Activated CD8-positive, alpha-beta T cell treated with anti-CD3 and anti-CD28 coated beads for 36 hours (primary cell): ENCODE measurements around the gene ADAM29. TPM values are rescaled to one million over a fixed set of nuclear protein-coding genes. Genes with fewer than 3 reads are reported as not detected.

Source experiments
- ATAC-seq: fragments of 200-7000 bp; cut with Tn5 transposase; one replicate; pipeline ENCODE4 v1.10.0; 2021; ENCODE audit warnings: mild to moderate bottlenecking, moderate library complexity
- CTCF ChIA-PET: fragments of 350-600 bp; sonication (Branson Sonifier 250); formaldehyde crosslinking; loops from one replicate; lab custom pipeline; 2021; ENCODE audit warnings: antibody characterized with exemption; lab: Charles Lee
- POLR2A ChIA-PET: fragments of 350-600 bp; sonication (Branson Sonifier 250); formaldehyde crosslinking; loops from one replicate; lab custom pipeline; 2021; ENCODE audit warnings: antibody characterized with exemption; lab: Charles Lee
- DNase-seq: peaks from one replicate; pipeline ENCODE4 v3.0.0-alpha.2; 2020
- H3K27ac Mint-ChIP-seq: one replicate; pipeline ENCODE4 v1.8.0; 2021; ENCODE audit warnings: mild to moderate bottlenecking, mixed read lengths
- H3K27me3 Mint-ChIP-seq: one replicate; pipeline ENCODE4 v1.8.0; 2021; ENCODE audit warnings: mixed read lengths
- H3K36me3 Mint-ChIP-seq: one replicate; pipeline ENCODE4 v1.8.0; 2021; ENCODE audit warnings: low read depth, mixed read lengths
- H3K4me1 Mint-ChIP-seq: one replicate; pipeline ENCODE4 v1.8.0; 2021; ENCODE audit warnings: low read depth, mixed read lengths
- H3K4me3 Mint-ChIP-seq: one replicate; pipeline ENCODE4 v1.8.0; 2021; ENCODE audit warnings: mild to moderate bottlenecking, moderate library complexity, mixed read lengths
- H3K9me3 Mint-ChIP-seq: one replicate; pipeline ENCODE4 v1.8.0; 2021; ENCODE audit warnings: mixed read lengths
- intact Hi-C: fragments of 100-400 bp; cut with micrococcal nuclease; formaldehyde crosslinking; loops from one replicate; pipeline ENCODE4 v1.10.0; 2022
- total RNA-seq, 2 experiments: library from RNA; stranded (reverse); gene quantifications; one replicate each; pipeline ENCODE4 v1.2.3, GENCODE V29; 2021
- TF ChIP-seq, protein P1 (sequence below): fragments of 200-600 bp; IDR thresholded peaks from one replicate; pipeline ENCODE4 v1.8.0; 2022; ENCODE audit warnings: antibody characterized with exemption, mild to moderate bottlenecking

Gene ADAM29
- total RNA-seq, 2 experiments from 2014 or later = not detected

DNA sequence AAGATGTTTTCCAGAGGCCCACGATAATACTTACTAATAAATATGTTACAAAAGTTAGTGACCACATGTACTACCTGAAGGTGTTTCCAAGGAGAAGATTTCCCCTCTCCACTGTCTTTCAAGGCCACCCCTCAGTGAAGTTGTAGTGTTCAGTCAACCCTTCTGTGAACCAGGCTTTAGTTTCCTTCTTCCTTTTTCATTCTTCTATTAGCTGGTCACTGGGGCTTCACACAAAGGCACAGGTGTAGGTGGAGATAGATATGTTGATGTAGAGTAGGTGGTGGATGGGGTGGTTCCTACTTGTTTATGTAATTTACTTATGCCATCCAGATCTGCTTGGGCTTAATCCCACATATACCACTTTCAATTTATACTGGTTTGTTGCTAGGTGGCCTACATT is 43.3 kb upstream of the ADAM29 start:
- POLR2A ChIA-PET = no interaction called here
- intact Hi-C loops = no loop called here
- Mint-ChIP-seq H3K9me3 (no peaks in the 10 kb centered on the region), H3K27ac (no peak overlapping the region), H3K4me1 (no peaks in the 10 kb centered on the region), H3K27me3 (no peaks in the 10 kb centered on the region), H3K36me3 (no peaks in the 10 kb centered on the region), H3K4me3 (no peak overlapping the region)
- TF ChIP-seq, protein P1, sequence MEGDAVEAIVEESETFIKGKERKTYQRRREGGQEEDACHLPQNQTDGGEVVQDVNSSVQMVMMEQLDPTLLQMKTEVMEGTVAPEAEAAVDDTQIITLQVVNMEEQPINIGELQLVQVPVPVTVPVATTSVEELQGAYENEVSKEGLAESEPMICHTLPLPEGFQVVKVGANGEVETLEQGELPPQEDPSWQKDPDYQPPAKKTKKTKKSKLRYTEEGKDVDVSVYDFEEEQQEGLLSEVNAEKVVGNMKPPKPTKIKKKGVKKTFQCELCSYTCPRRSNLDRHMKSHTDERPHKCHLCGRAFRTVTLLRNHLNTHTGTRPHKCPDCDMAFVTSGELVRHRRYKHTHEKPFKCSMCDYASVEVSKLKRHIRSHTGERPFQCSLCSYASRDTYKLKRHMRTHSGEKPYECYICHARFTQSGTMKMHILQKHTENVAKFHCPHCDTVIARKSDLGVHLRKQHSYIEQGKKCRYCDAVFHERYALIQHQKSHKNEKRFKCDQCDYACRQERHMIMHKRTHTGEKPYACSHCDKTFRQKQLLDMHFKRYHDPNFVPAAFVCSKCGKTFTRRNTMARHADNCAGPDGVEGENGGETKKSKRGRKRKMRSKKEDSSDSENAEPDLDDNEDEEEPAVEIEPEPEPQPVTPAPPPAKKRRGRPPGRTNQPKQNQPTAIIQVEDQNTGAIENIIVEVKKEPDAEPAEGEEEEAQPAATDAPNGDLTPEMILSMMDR = no peak
- ATAC-seq = no peak
- CTCF ChIA-PET = no interaction called here
- DNase-seq = no peak

DNA sequence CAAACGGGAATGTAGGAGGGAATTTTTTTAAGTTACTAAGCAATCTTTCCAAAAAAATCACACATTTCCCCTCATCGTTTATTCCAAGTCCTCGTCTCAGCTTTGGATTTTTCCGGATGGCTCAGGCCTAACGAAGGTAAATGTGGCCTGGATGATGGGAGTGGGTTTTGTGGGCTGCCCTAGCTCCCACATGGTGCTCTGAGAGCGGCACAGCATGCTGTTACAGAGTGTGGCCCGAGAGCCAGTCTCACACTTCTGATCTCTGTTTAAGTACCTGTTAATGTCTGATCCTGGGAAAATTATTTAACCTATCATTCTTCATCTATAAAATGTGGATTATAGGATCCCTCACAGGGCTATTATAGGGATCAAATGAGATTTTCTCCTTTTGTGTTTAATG is 38.2 kb upstream of the ADAM29 start:
- Mint-ChIP-seq H3K4me3 (no peak overlapping the region), H3K27me3 (no peaks in the 10 kb centered on the region), H3K36me3 (no peaks in the 10 kb centered on the region), H3K9me3 (no peaks in the 10 kb centered on the region), H3K4me1 (no peaks in the 10 kb centered on the region), H3K27ac (no peak overlapping the region)
- DNase-seq (no peak), ATAC-seq (no peak)
- POLR2A ChIA-PET = no interaction called here
- intact Hi-C loops = no loop called here
- CTCF ChIA-PET = no interaction called here
- TF ChIP-seq, protein P1 = no peak

DNA sequence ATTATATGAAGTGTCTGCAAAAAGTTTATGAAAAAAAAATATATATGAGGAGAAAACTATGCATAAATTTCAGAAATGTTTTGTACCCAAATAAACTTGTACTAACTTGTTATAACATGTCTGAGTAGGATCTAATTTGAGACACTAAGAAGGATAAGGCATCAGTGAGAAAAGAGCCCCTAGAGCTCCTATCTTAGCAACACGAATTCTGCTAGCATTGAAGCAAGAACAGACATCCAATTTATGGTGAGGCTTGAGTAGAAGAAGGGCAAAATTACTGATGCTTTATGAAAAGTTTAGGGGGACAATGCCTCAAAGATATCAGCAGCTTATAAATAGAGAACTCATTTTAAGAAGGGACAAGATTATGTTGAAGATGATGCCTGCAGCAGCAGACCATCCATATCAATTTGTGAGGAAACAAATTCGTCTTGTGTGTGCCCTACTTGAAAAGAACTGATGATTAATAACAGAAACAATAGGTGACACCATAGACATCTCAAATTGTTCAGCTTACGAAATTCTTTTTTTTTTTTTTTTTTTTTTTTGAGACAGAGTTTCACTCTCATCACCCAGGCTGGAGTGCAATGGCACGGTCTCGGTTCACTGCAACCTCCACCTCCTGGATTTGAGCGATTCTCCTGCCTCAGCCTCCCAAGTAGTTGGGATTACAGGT is 35.7 kb upstream of the ADAM29 start:
- TF ChIP-seq, protein P1 = no peak
- no peaks in the 10 kb centered on the region for H3K27me3 Mint-ChIP-seq
- intact Hi-C loops = no loop called here
- DNase-seq = no peak
- ChIA-PET POLR2A (no interaction called here), CTCF (no interaction called here)
- H3K36me3 Mint-ChIP-seq = no peaks in the 10 kb centered on the region
- no peak overlapping the region for H3K4me3 Mint-ChIP-seq
- H3K27ac Mint-ChIP-seq = no peak overlapping the region
- ATAC-seq = no peak
- no peaks in the 10 kb centered on the region for H3K4me1 Mint-ChIP-seq
- H3K9me3 Mint-ChIP-seq = no peaks in the 10 kb centered on the region

DNA sequence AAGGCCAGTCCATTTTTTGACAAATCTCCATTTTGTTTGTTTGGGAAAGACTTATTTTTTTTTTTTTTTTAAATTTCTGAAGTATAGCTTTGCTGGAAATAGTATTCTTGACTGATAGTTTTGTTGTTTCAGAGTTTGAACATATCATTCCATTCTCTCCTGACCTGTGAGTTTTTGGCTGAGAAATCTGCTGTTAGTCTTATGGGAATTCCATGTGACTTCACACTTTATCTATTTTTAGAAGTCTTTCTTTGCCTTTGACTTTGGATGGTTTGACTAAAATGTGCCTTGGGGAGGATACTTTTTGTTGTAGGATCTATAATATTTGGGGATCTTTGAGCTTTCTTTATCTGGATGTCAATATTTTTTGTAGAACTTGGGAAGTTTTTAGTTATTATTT is 10.7 kb upstream of the ADAM29 start:
- Mint-ChIP-seq H3K4me1 (no peaks in the 10 kb centered on the region), H3K9me3 (peaks cover 16% of the 10 kb centered on the region), H3K27me3 (no peaks in the 10 kb centered on the region), H3K27ac (no peak overlapping the region), H3K4me3 (no peak overlapping the region), H3K36me3 (no peaks in the 10 kb centered on the region)
- TF ChIP-seq, protein P1 = no peak
- no peak for ATAC-seq
- ChIA-PET CTCF (no interaction called here), POLR2A (no interaction called here)
- intact Hi-C loops = no loop called here
- no peak for DNase-seq

DNA sequence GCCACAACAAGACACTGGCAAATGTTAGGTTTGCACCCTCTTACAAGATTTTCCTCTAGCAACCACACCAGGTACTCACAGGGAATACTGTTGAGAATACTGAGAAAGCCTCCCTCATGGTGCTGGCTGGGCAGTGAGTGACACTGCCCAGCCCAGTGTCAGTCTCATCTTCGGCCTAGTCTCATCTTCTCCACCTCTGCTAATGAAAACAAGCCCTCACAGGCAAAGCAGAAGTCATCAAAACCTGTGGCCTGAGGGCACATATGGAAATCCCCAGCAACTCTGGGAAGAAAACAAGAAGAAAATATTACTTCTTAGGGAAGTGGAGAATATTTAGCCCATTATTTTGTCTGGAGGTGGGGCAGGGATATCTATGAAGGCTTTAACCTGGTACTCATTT is 7.9 kb upstream of the ADAM29 start:
- POLR2A ChIA-PET = no interaction called here
- Mint-ChIP-seq H3K27ac (no peak overlapping the region), H3K9me3 (peaks cover 10% of the 10 kb centered on the region), H3K4me1 (no peaks in the 10 kb centered on the region), H3K4me3 (no peak overlapping the region), H3K36me3 (no peaks in the 10 kb centered on the region), H3K27me3 (no peaks in the 10 kb centered on the region)
- CTCF ChIA-PET = no interaction called here
- TF ChIP-seq, protein P1 = no peak
- ATAC-seq = no peak
- no peak for DNase-seq
- intact Hi-C loops = no loop called here
